ENCODE measurements around the gene ARSK. TPM values are rescaled to one million over a fixed set of nuclear protein-coding genes. Genes with fewer than 3 reads are reported as not detected.

The ARSK gene
- total and polyA plus RNA-seq, 10 of the 15 experiments (the other 5 are each of a cell fraction or from before 2014, with no cell fraction given) = 1.6 to 9.5 (median 5.8) TPM

GRCh38 chr5:95562282-95562681, 7.4 kb downstream of the ARSK start:
- H3K27me3 ChIP-seq (replicated peaks in 1 of 2; ENCODE audit: control insufficient read depth in 2 of 2, insufficient read depth in 2 of 2, low read length in 1 of 2) = no peaks in the 10 kb centered on the region
- H3K4me2 ChIP-seq (ENCODE audit: control insufficient read depth, insufficient read depth) = no peak overlapping the region
- in situ Hi-C loops (cut with MboI) = no loop called here
- intact Hi-C loops (cut with micrococcal nuclease; ENCODE audit: unreplicated experiment) = no loop called here
- H3K79me2 ChIP-seq (ENCODE audit: control insufficient read depth, insufficient read depth, low read length) = no peaks in the 10 kb centered on the region
- ChIA-PET SMC1A (ENCODE audit: uncharacterized antibody, unreplicated experiment) (no interaction called here), CTCF (no interaction called here), POLR2A (no interaction called here), RAD21 (ENCODE audit: unreplicated experiment) (no interaction called here)
- FAIRE-seq (no peak), ATAC-seq (no peak), DNase-seq (ENCODE audit: low read depth, low spot score) (no peak)
- no TSS peak for BruUV-seq (replicated peaks)
- H3K4me1 ChIP-seq (ENCODE audit: control insufficient read depth, insufficient read depth, low read length) = no peaks in the 10 kb centered on the region
- TF ChIP-seq ATF7 (IDR thresholded peaks at IDR 0.05; ENCODE audit: low read depth) (no peak), CTCF (IDR thresholded peaks at IDR 0.05 in 2 of 3, conservative IDR thresholded peaks at IDR 0.05 in 1 of 3; ENCODE audit: control insufficient read depth in 2 of 3, extremely low read depth in 1 of 3, insufficient read depth in 1 of 3, low read depth in 3 of 3, low read length in 3 of 3) (no peak), ZSCAN29 (IDR thresholded peaks at IDR 0.05) (no peak), GATAD2B (conservative IDR thresholded peaks at IDR 0.05; ENCODE audit: low read depth) (no peak), HCFC1 (IDR thresholded peaks at IDR 0.05; ENCODE audit: low read length) (no peak), RAD21 (IDR thresholded peaks at IDR 0.05; ENCODE audit: insufficient read depth, low read depth, low read length) (no peak), MAX (IDR thresholded peaks at IDR 0.05; ENCODE audit: low read depth, low read length) (no peak), ZNF274 (IDR thresholded peaks at IDR 0.05; ENCODE audit: insufficient read depth, insufficient read length) (no peak), DPF2 (IDR thresholded peaks at IDR 0.05) (no peak)
- H3K9ac ChIP-seq (ENCODE audit: control insufficient read depth, insufficient read depth, low read length) = no peak overlapping the region
- no peak overlapping the region for H3K4me3 ChIP-seq
- H3K9me3 ChIP-seq (replicated peaks; ENCODE audit: control insufficient read depth, insufficient read depth, low read length) = no peaks in the 10 kb centered on the region
- no peaks in the 10 kb centered on the region for H3K36me3 ChIP-seq (ENCODE audit: control insufficient read depth in 2 of 2, insufficient read depth in 2 of 2, low read length in 1 of 2)
- H3K27ac ChIP-seq (ENCODE audit: control insufficient read depth, insufficient read depth) = no peak overlapping the region
- no peaks in the 10 kb centered on the region for H4K20me1 ChIP-seq (ENCODE audit: control insufficient read depth, insufficient read depth)
- no peak overlapping the region for H2AFZ ChIP-seq (ENCODE audit: control insufficient read depth, low read depth, low read length)
- WGBS (ENCODE audit: insufficient coverage, insufficient replicate concordance, low lambda C conversion rate, missing lambda C conversion rate) = 48% methylated on average over 1 of the region's 1 CpG

Measured in GM12878 (cell line).